ENCODE measurements around the gene NOC4L.

GRCh38 chr12:132148368-132149045 is 4.2 kb downstream of the NOC4L start:
- TF ChIP-seq CTCF (conservative IDR thresholded peaks at IDR 0.05; ENCODE audit: low read length), result no peak
- no peak for TF ChIP-seq EZH2phosphoT487 (IDR thresholded peaks at IDR 0.05; ENCODE audit: borderline replicate concordance, low read depth, low read length)
